ENCODE measurements around the gene LPIN2.

The LPIN2 gene

GRCh38 chr18:2998644-2999043 is 14.3 kb downstream of the LPIN2 start:
- Histone ChIP-seq H3K4me1 (ENCODE audit: control insufficient read depth in 1 of 2, insufficient read depth in 2 of 2, low read length in 2 of 2) (no peaks in the 10 kb centered on the region), H2AK5ac (ENCODE audit: low read length) (no peak overlapping the region), H3K27ac (ENCODE audit: low read depth, low read length) (no peak overlapping the region), H4K8ac (ENCODE audit: low read depth, low read length) (no peak overlapping the region), H2BK12ac (ENCODE audit: low read length) (no peak overlapping the region), H3K4me2 (ENCODE audit: low read length) (no peak overlapping the region), H2AFZ (ENCODE audit: insufficient read depth, low read length, poor library complexity) (no peak overlapping the region), H3K79me1 (ENCODE audit: low read length) (no peaks in the 10 kb centered on the region), H3K36me3 (ENCODE audit: control insufficient read depth in 1 of 2, insufficient read depth in 2 of 2, low read length in 2 of 2) (peaks cover 0 to 2% of the 10 kb centered on the region in 2 experiments), H2BK120ac (ENCODE audit: insufficient read depth, low read length, poor library complexity) (no peak overlapping the region), H4K12ac (ENCODE audit: low read depth, low read length) (no peak overlapping the region), H3K14ac (ENCODE audit: low read length) (no peak overlapping the region), H3K79me2 (ENCODE audit: control insufficient read depth, insufficient read depth, low read length, poor library complexity) (no peaks in the 10 kb centered on the region), H2BK5ac (ENCODE audit: low read depth, low read length, poor library complexity) (no peak overlapping the region), H3K27me3 (ENCODE audit: insufficient read depth, low read length) (no peaks in the 10 kb centered on the region), H3K9ac (ENCODE audit: low read length) (no peak overlapping the region), H3K18ac (ENCODE audit: low read length) (no peak overlapping the region), H3K4ac (ENCODE audit: low read depth, low read length) (no peak overlapping the region), H3K9me3 (ENCODE audit: insufficient read depth, low read depth, low read length) (no peaks in the 10 kb centered on the region), H3K23ac (ENCODE audit: low read length) (no peak overlapping the region), H4K91ac (ENCODE audit: low read depth, low read length) (no peak overlapping the region), H3K4me3 (ENCODE audit: low read depth, low read length) (no peak overlapping the region)
- no peak for DNase-seq
- no CpG with 5 or more reads among the region's 3 CpGs for WGBS (ENCODE audit: extremely low coverage, insufficient coverage, insufficient read length)

GRCh38 chr18:2997846-2998564 is 14.9 kb downstream of the LPIN2 start:
- H2AK5ac ChIP-seq (ENCODE audit: low read length): no peak overlapping the region
- WGBS (ENCODE audit: extremely low coverage, insufficient coverage, insufficient read length): no CpG with 5 or more reads among the region's 4 CpGs
- peaks cover 0 to 2% of the 10 kb centered on the region in 2 experiments for H3K36me3 ChIP-seq (ENCODE audit: control insufficient read depth in 1 of 2, insufficient read depth in 2 of 2, low read length in 2 of 2)

GRCh38 chr18:2997429-2997828 is 15.5 kb downstream of the LPIN2 start:
- Histone ChIP-seq H2AK5ac (ENCODE audit: low read length) (no peak overlapping the region), H3K4ac (ENCODE audit: low read depth, low read length) (no peak overlapping the region), H3K4me1 (ENCODE audit: control insufficient read depth in 1 of 2, insufficient read depth in 2 of 2, low read length in 2 of 2) (no peaks in the 10 kb centered on the region), H3K9me3 (ENCODE audit: insufficient read depth, low read depth, low read length) (no peaks in the 10 kb centered on the region), H3K36me3 (ENCODE audit: control insufficient read depth in 1 of 2, insufficient read depth in 2 of 2, low read length in 2 of 2) (peaks cover 0 to 2% of the 10 kb centered on the region in 2 experiments), H3K4me2 (ENCODE audit: low read length) (no peak overlapping the region), H2AFZ (ENCODE audit: insufficient read depth, low read length, poor library complexity) (no peak overlapping the region), H4K91ac (ENCODE audit: low read depth, low read length) (no peak overlapping the region), H3K23ac (ENCODE audit: low read length) (no peak overlapping the region), H3K9ac (ENCODE audit: low read length) (no peak overlapping the region), H3K27ac (ENCODE audit: low read depth, low read length) (no peak overlapping the region), H2BK120ac (ENCODE audit: insufficient read depth, low read length, poor library complexity) (no peak overlapping the region), H4K12ac (ENCODE audit: low read depth, low read length) (no peak overlapping the region), H2BK5ac (ENCODE audit: low read depth, low read length, poor library complexity) (no peak overlapping the region), H4K8ac (ENCODE audit: low read depth, low read length) (no peak overlapping the region), H3K27me3 (ENCODE audit: insufficient read depth, low read length) (no peaks in the 10 kb centered on the region), H3K14ac (ENCODE audit: low read length) (no peak overlapping the region), H3K18ac (ENCODE audit: low read length) (no peak overlapping the region), H3K79me2 (ENCODE audit: control insufficient read depth, insufficient read depth, low read length, poor library complexity) (no peaks in the 10 kb centered on the region), H3K4me3 (ENCODE audit: low read depth, low read length) (no peak overlapping the region), H3K79me1 (ENCODE audit: low read length) (no peaks in the 10 kb centered on the region), H2BK12ac (ENCODE audit: low read length) (no peak overlapping the region)
- no peak for DNase-seq

More at GRCh38 chr18:2997846-2998564, 14.9 kb downstream of the LPIN2 start:
- H3K4me1 ChIP-seq (ENCODE audit: control insufficient read depth in 1 of 2, insufficient read depth in 2 of 2, low read length in 2 of 2): no peaks in the 10 kb centered on the region
- no peak overlapping the region for H4K8ac ChIP-seq (ENCODE audit: low read depth, low read length)
- no peak overlapping the region for H4K12ac ChIP-seq (ENCODE audit: low read depth, low read length)
- no peak overlapping the region for H3K4me3 ChIP-seq (ENCODE audit: low read depth, low read length)
- no peak overlapping the region for H3K4ac ChIP-seq (ENCODE audit: low read depth, low read length)
- H2AFZ ChIP-seq (ENCODE audit: insufficient read depth, low read length, poor library complexity): no peak overlapping the region
- no peak overlapping the region for H2BK12ac ChIP-seq (ENCODE audit: low read length)
- no peak overlapping the region for H3K9ac ChIP-seq (ENCODE audit: low read length)
- H3K9me3 ChIP-seq (ENCODE audit: insufficient read depth, low read depth, low read length): no peaks in the 10 kb centered on the region
- no peak overlapping the region for H3K23ac ChIP-seq (ENCODE audit: low read length)
- H2BK5ac ChIP-seq (ENCODE audit: low read depth, low read length, poor library complexity): no peak overlapping the region
- H3K27me3 ChIP-seq (ENCODE audit: insufficient read depth, low read length): no peaks in the 10 kb centered on the region
- no peak overlapping the region for H2BK120ac ChIP-seq (ENCODE audit: insufficient read depth, low read length, poor library complexity)
- no peak overlapping the region for H4K91ac ChIP-seq (ENCODE audit: low read depth, low read length)
- H3K14ac ChIP-seq (ENCODE audit: low read length): no peak overlapping the region
- H3K18ac ChIP-seq (ENCODE audit: low read length): no peak overlapping the region
- no peak overlapping the region for H3K4me2 ChIP-seq (ENCODE audit: low read length)
- H3K79me1 ChIP-seq (ENCODE audit: low read length): no peaks in the 10 kb centered on the region
- DNase-seq: no peak
- H3K27ac ChIP-seq (ENCODE audit: low read depth, low read length): no peak overlapping the region
- H3K79me2 ChIP-seq (ENCODE audit: control insufficient read depth, insufficient read depth, low read length, poor library complexity): no peaks in the 10 kb centered on the region

- Histone ChIP-seq H3K4ac (ENCODE audit: low read depth, low read length) (no peak overlapping the region), H3K14ac (ENCODE audit: low read length) (no peak overlapping the region), H3K23ac (ENCODE audit: low read length) (no peak overlapping the region), H4K8ac (ENCODE audit: low read depth, low read length) (no peak overlapping the region), H2BK5ac (ENCODE audit: low read depth, low read length, poor library complexity) (no peak overlapping the region), H3K4me1 (ENCODE audit: control insufficient read depth in 1 of 2, insufficient read depth in 2 of 2, low read length in 2 of 2) (no peaks in the 10 kb centered on the region), H3K4me2 (ENCODE audit: low read length) (no peak overlapping the region), H2AFZ (ENCODE audit: insufficient read depth, low read length, poor library complexity) (no peak overlapping the region), H2BK12ac (ENCODE audit: low read length) (no peak overlapping the region), H3K79me1 (ENCODE audit: low read length) (no peaks in the 10 kb centered on the region), H2BK120ac (ENCODE audit: insufficient read depth, low read length, poor library complexity) (no peak overlapping the region), H2AK5ac (ENCODE audit: low read length) (no peak overlapping the region), H3K18ac (ENCODE audit: low read length) (no peak overlapping the region), H3K9ac (ENCODE audit: low read length) (no peak overlapping the region), H3K79me2 (ENCODE audit: control insufficient read depth, insufficient read depth, low read length, poor library complexity) (no peaks in the 10 kb centered on the region), H3K27ac (ENCODE audit: low read depth, low read length) (no peak overlapping the region), H3K9me3 (ENCODE audit: insufficient read depth, low read depth, low read length) (no peaks in the 10 kb centered on the region), H3K36me3 (ENCODE audit: control insufficient read depth in 1 of 2, insufficient read depth in 2 of 2, low read length in 2 of 2) (no peaks in the 10 kb centered on the region), H4K91ac (ENCODE audit: low read depth, low read length) (no peak overlapping the region), H4K12ac (ENCODE audit: low read depth, low read length) (no peak overlapping the region), H3K4me3 (ENCODE audit: low read depth, low read length) (no peak overlapping the region), H3K27me3 (ENCODE audit: insufficient read depth, low read length) (no peaks in the 10 kb centered on the region)
- no peak for DNase-seq
- no CpG with 5 or more reads among the region's 6 CpGs for WGBS (ENCODE audit: extremely low coverage, insufficient coverage, insufficient read length)
Measured at GRCh38 chr18:2994603-2995432, 18.1 kb downstream of the LPIN2 start.

Measured in trophoblast cell (in vitro differentiated cells and primary cell).